Fibroblast of peridontal ligament (primary cell): ENCODE measurements around the gene UNC5B.

ENCODE experiments used
- DNase-seq: peaks from one replicate; pipeline ENCODE4 v3.0.0-alpha.2; 2010; ENCODE audit errors: extremely low read depth

The UNC5B gene

DNA sequence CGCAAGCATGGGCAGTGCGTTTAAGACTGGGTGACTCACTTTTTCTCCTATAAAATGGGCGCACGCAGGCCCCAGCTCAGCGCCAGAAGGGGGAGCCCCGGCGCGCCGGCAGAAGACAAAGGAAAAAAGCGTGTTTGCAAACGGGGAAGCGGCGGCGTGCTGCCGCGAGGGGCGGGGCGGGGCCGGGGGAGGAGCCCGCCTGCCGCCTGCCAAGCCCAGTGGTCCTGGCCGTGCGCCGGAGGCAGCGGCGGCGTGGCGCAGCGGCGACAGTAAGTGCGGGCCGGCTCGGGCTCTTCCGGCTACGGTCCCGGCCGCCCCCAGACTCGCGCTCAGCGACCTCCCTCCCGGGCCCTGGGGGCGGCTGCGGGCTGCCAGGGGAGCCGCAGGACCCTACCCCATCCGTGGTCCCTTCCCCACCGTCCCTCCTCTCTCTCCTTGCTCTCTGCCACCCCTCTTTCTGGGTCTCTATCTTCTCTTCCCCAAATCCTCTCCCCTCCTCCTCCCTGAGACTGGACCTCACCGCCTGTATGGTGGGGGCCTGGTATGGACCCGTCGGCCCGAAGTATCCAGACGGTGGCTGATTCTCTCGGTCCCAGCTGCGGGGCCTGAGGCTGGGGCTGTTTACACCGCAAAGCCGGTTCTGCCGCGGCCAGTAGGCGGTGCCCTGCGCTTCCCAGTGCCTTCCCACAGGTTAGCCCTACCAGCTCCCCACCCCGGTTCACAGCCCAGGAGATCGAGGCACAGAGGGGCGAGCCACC lies 106.9 kb downstream of the UNC5B start, which contains the start of gene SLC29A3:
TSS of gene SLC29A3 (plus strand) at position 218 of the 758 bp plus-strand sequence. CDS start at position 269, 51 bp downstream.
- DNase-seq, result peak; percentile 48

DNA sequence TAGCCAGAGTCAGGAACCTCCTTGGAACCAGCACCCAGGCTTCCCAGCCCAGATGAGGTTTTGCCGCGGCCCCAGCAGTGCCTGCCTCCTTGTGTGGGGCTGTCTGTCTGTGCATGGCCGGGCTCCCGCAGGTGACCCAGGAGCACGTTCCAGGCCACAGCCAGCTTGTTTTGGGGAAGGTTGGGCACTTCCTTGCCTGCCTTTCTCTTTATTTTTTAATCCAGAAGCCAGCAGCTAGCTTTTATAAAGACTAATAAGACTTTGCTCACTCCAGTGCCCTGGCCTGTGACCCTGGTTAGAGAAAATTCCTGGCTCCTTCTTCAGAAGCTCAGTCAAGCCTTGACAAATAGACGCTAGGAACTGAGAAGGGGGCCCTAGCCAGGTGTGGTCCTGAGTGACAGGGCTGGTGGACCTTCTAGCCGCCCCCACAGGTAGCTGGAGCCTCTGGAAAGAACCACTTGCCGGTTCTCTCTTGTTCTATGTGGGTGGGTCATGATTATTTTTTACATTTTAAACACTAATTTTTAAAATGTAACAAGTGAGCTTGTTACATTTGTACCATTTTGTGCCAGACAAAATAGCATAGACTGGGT lies 107.5 kb downstream of the UNC5B start:
- DNase-seq, result no peak

DNA sequence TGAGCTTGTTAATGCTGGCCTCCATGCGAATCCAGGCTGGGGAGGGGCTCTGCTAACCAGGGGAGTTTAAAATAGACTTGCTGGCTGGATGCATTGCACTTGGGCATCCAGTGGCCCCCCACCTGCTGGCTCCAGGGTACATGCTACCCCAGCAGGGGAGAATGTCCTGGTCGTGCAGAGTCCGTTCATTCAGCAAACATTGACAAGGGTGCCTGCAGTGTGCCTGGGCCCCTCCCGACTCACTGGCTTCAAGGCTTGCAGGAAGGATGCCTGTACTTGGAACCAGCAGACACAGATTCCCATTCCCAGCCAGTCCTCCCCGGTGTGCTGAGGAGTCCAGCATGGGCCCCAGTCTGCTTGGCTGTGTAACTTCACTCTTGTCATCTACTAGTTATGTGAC lies 108.2 kb downstream of the UNC5B start:
- no peak for DNase-seq

DNA sequence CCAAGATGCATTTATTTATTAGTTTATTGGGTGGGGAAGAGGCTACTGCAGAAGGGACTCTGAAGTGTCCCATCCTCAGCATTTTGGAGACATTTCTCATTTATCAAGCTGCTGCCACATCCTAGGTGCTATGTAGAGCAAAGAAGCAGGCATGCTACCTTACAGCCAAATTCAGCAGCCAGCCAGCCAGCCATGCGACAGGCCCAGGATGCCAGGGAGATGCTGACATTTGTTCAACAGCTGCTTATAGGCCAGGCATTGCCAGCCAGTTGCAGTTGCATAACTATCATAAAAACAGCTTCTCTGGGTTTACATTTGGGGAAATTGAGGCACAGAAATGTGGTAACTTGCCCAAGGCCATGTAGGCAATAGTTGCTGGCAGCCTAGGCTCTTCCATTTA lies 109.0 kb downstream of the UNC5B start:
- DNase-seq, result no peak

DNA sequence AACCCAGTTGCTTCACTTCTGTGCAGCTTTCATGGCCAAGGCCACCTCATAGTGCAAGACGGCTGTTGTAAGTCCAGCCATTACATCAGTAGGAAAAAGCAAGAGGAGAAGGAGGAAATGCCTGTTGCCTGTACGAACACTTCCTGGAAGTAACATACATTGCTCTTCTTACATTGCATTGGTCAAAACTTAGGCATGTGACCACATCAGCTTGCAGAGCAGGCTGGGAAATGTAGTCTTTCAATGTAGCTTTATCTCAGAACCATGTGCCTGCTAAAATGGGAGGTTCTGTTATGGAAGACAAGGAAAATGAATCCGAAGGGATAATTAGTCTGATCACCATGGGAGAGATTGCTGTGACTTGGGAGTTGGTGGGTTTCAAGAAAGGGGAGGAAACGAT lies 111.0 kb downstream of the UNC5B start:
- DNase-seq, result no peak

DNA sequence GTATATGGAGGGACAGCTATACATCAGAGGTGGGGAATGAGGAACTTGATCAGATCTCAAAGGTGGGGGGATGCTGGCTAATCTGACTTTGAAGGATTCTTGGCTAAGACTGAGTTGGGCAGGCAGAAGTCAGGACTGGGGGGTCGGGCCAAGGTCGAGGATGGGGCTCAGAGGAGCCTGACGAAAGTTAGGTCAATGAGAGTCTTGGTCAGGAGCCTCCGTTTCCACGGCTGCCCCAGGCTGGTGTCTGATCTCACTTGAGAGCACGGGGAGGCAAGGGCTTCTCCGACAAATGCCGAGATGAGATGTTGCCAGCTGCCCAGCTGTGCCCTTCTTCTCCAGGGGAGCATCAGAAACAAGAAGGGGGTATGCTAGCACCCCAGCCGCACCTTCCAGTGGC lies 112.4 kb downstream of the UNC5B start:
- DNase-seq, result no peak

DNA sequence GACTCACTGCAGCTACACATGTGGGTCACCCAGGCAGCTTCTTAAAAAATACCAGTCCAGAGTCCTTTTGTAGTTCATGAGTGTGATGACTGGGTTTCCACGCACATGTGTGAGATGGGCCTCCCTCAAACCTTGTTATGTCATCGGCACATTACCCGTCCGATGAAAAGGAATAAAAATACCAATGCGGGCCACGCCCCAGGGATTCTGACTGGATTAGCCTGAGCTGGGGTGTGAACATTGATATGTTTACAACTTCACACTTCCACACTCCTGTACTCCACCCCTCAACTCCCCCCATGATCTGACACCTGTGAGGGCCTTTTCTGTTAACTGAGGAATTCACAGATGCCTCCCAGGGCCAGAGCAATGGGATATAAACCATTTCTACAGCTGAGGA lies 112.9 kb downstream of the UNC5B start:
- DNase-seq, result no peak

DNA sequence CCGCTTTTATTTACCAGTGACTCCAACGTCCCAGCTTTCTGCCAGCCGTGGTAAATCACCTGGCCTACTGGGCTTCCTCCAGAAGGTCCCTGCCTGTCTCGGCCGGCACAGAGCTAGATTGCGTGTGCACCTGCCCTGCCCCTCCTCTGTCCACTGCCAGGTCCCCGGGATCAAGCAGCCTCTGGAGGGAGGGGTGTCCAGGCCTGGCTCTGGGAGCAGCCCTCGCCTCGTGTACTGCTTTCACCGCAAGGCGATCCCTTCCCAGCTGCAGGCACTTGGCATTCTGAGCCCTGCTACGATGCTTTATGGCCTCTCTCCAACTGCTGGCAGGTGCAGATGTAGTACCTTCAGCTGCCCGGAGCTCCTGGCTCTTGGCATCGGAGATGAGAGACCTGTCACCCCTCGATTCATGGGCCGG lies 114.1 kb downstream of the UNC5B start:
- no peak for DNase-seq

DNA sequence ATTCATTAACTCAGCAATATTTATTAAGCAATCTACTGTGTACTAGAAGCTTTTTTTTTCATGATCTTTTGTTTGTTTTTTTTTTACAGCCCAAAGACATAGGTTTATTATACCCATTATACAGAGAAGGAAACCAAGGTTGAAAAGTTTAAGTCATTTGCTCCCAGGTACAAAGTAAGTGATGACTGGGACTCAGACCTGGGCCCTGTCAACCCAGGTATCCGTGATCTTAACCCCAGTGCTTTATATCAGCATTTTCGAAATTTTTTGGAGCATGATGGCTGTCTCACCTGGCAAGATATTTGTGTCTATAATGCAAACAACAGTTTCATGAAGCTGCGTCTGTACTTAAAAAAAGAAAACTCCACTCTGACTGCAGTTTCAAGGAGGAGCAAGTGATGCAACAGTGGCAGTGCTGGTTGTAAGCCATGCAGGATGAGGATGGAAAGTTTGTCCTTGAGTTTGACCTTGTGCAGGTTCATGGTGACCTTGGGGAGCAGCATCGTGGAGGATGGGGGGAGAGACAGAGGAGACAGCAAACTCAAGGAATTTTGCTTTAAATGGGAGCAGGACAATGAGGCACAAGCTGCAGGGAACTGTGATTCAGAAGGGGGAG lies 118.5 kb downstream of the UNC5B start:
- no peak for DNase-seq

DNA sequence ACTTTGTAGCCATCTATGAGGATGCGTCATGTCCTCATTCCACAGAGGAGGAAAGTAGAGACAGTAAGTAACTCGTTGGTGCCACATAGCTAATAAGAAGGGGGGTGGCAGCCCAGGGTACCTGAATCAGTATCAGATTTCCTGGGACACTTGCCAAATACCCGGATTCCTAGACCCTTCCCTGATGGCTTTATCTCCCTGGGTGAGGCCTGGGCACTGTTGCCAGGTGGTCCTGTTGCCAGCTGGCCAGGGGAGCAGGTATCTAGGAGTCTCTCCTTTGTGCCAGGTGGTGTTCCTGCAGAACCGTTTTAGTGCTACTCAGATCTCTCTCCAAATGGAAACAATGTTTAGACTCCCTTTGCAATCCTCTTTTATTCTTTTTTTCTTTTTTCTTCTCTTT lies 119.4 kb downstream of the UNC5B start:
- DNase-seq, result no peak

DNA sequence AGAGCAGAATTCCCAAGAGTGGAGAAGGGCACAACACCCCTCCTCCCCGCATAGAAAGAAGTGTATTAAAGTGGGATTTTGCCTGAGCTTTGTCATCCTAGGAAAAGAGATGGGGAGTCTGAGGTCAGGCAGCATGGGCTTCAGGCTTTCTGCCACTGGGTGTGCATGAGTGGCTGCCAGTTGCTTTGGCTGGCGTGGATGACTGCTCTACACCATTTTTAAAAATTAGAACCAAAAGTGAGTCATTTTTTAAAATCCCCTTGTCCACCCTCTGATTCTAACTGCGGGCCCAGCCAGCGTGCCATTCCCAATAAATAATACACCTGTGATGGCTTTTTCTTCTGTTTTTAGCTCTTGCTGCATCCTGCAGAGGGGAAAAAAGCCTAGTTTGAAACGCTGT lies 120.1 kb downstream of the UNC5B start:
- DNase-seq, result no peak

DNA sequence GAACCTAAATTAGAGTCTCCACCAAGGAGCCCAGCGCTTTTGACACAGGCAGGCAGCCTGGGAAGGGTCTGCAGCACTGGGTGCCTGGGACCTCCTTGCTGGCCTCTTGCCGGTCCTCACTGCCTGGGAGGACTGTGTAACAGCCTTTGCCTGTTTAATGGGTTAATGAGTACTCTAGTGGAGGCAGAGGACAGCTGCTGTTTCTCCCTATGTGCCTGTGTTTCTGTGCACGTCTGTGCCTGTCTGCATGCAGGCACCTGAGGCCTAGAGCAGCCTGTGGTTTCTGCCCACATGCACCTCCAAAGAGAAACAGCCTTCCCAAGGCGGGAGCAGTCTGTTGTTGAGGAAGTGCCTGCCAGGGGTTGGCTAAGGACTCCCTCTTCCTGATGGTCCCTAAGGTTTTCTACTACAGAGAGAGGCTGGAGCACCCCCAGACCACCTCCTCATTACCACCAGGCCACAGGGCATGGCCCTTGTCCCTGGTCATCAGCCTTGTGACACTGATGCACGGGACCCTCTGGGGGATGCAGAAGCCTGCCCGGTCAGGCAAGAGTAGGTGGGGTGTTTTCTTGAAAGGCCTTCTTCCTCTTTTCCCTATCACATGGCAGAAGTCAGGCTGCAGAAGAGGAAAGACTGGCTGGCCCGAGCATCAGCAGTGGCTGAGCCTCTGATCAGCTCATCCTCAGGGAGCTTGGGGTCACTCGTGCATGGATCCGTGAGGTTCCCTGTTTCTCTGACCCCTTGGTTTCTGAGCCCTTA lies 120.9 kb downstream of the UNC5B start:
- no peak for DNase-seq

DNA sequence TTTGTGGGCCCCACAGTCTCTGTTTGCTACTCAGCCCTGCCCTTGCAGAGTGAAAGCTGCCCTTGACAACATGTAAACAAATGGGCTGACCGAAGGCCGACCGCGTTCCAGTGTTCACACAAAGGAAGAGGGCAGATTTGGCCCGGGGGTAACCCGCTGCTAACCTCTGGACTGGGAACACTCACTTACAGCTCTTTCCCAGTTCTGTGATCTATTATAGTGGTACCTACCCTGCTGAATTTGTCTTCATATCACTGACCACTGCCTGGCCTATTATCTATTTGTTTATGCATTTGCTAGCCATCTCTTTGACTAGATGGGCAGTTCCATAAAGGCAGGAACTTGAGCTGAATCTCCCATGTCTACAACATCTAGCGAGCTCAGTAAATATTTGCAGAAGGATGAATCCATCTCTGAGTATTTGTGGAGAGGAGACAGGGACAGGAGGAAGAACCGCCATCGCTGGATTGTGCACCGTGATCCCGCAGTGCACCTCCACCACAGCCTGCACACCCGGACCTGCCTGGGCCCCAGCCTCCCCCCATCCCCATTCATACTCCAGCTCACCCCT lies 121.9 kb downstream of the UNC5B start:
- DNase-seq, result no peak

DNA sequence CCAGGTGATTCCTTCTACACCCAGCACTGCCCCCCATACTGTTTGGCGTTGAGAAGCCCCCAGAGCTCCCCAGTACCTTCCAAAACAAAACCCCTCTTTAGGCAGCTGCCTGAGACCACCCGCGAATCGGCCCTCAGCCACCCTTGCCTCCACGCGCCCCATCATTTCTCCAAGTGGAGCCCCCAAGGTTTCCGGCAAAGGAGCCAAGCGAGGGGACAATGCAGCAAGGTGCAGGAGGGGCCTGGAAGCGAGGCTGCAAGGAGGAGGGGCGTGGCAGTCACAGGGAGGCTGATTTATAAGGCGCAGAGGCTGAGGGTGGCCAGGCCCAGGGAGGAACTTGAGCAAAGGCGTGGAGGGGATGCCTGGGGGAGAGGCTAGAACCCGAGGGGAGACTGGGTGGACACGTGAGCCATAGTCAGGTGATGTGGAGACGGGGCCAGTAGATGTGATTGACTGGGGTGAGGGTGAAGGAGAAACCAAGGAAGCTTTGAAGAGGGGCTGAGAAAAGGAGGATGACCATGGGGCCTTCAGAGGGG lies 122.9 kb downstream of the UNC5B start:
- DNase-seq, result no peak

DNA sequence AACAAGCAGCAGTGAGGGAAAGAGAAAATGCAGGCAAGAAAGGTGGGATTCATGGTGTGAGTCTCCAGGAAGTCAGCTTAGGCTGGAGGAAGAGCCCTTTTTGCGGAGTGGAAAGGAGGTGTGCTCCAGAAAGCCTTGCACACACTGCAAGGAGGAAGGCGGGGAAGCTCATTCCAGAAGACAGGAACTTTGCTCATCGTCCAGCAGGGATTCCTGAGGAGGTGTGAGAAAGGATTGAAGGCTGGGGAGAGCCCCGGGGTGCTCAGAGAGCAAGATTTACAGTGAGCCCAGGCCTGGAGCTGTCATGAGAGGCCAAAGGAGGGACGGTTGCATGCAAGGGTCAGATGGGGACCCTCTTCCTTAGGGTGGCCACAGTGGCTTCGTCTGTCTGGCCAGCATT lies 124.3 kb downstream of the UNC5B start:
- no peak for DNase-seq

DNA sequence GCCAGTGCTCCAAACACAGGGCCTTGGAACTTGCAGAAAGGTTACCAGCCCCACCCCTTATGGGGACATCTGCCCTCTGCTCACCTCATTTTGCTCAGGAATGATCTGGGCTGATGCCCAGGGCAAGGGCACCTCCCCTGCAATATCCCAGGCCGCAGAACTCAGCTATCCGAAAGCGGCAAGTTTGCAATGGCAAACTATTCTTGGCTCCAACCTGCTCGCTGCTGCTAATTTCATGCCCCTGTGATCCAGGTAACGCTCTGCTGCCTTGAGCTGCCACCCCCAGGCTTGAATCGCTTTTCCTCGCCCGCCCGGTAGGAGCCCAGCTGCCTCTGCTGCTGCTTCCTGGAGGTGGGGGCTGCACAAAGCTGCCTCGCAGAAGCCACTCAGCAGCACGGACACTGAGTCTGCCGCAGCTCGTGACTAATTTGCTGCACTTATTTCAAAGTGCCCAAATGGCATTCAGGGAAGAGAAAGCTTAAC lies 124.9 kb downstream of the UNC5B start:
- no peak for DNase-seq

DNA sequence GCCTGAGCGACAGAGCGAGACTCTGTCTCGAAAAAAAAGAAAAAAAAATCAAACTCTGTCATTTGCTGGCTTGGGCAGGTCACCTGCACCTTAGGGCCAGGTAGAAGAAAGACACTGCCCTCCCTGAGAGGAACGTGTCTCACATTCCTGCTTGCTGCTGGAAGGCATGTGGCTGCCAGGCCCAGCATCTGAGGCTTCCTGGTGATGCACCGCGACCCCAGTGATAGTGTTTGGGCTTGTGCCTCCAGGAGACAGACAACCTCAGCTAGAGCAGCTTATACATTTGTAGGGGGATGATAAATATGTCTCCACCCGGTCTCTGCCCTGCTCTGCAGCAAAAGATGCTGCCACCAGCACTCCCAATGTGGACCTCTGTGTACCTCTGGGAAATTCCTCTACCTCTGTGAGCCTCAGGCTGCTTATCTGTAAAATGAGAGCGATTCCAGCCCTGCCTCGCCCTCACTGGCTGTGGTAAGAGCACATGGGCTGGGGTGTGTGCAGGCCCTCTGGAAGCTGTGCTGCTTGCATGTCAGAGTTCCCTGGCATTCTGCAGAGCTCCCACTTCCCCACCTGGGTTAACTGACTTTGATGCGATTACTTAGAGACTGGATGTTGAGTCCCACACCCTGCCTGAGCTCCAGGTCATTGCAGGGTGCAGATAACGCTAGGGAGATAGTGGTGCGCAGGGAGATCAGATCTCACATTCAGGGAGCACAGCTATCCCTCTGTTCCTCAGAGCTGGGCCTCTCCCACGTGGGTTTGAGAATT lies 126.5 kb downstream of the UNC5B start:
- no peak for DNase-seq

DNA sequence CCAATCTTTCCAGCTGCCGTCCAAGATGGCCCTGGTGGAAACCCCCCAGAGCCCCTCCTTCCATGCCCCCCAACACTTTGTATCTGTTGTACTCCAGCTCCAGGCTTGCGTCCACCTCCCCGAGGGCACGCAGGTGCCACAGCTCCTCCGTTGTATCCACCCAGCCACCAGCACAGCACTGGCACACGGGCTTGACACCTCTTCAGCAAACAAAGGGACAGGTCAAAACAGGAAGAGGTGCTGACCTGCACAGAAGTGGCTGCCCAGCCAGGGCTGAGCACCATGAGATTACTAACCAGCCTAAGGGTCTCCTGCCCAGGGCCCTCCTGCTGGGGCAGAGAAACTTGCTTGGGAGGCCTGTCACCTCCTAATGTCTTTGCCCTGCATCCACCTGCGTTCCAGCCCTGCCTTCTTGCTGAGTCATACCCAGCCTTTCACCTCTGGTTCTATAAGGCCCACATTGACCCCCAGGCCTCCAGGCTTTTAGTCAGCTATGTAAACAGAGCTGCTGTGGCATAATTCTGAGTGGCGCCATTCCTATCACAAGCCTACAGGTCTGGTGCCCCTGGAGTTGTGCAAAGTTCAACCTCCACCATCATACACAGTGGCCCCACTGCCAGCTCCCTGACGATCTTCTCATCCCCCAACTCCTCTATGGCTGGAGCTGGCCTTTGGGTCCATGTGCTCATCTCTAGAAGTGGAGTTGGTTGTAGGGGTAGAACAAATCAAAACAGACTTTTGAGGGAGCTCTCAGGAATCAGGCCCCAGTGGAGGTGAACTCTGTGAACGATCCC lies 127.6 kb downstream of the UNC5B start:
- no peak for DNase-seq

DNA sequence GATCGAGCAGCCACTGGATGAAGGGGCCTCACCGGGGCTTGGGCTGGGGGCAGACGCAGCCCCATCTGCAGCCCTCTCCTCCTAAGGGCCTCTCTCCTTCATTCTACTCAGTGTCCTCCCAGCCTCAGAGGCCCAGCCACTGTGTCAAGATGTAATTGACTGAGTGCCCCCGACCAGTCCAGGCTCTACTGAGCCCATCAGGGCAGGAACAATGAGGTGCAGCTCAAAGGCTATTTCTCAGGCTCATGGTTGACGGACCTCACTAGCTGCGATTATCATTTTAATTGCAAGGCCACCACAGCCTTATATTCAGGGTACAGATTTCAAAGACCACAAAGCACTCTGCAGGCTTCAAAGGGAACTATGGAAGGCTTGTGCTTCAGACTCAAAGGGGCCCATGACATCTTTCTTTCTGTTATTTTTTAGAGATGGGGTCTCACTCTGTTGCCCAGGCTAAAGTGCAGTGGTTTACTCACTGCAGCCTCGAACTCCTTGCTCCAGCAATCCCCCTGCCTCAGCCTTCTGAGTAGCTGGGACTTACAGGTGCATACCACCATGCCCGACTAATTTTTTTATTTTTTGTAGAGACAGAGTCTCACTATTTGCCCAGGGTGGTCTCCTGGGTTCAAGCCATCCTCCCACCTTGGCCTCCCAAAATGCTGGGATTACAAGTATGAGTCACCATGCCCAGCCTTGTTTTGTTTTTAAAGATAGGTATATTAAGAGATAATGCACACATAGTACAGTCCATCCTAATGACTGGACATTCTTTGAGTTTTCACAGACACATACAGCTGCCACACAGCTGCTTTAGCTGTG lies 130.4 kb downstream of the UNC5B start:
- no peak for DNase-seq
